Lower lobe of right lung (tissue), 2 donors: ENCODE results near the gene PLD4. TPM values are rescaled to one million over a fixed set of nuclear protein-coding genes. Genes with fewer than 3 reads are reported as not detected.

Experiments used
- ATAC-seq, 2 donors: fragments of 200-7000 bp; cut with Tn5 transposase; one replicate each; pipeline ENCODE4 v1.9.1; 2020 to 2022; ENCODE audit warnings: mild to moderate bottlenecking in 2 of 2, moderate library complexity in 2 of 2
- DNase-seq: peaks from one replicate; pipeline ENCODE4 v3.0.0-alpha.2; 2020
- H3K27ac ChIP-seq: fragments of 200-600 bp; one replicate; pipeline ENCODE4 v1.8.0; 2022
- H3K27me3 ChIP-seq: fragments of 200-600 bp; one replicate; pipeline ENCODE4 v1.8.0; 2022; ENCODE audit warnings: low read depth
- H3K36me3 ChIP-seq: fragments of 200-600 bp; one replicate; pipeline ENCODE4 v1.8.0; 2022; ENCODE audit warnings: mild to moderate bottlenecking
- H3K4me1 ChIP-seq: fragments of 200-600 bp; one replicate; pipeline ENCODE4 v1.8.0; 2022
- H3K4me3 ChIP-seq: fragments of 200-600 bp; one replicate; pipeline ENCODE4 v1.8.0; 2022; ENCODE audit warnings: mild to moderate bottlenecking
- H3K9me3 ChIP-seq: fragments of 200-600 bp; one replicate; pipeline ENCODE4 v1.8.0; 2022
- CTCF ChIP-seq: fragments of 200-600 bp; IDR thresholded peaks from one replicate; pipeline ENCODE4 v1.8.0; 2022; ENCODE audit warnings: antibody characterized with exemption, mild to moderate bottlenecking
- intact Hi-C: fragments of 100-400 bp; cut with DNase I; formaldehyde crosslinking; loops from one replicate; pipeline ENCODE4 v1.11.0; 2022
- total RNA-seq: library from RNA; stranded (reverse); fragmentation: NEBNext Ultra II Directional; extraction: Animal tissue kit (Norgen Biotek cat#: 25700); gene quantifications from one replicate; pipeline ENCODE4 v1.2.1, GENCODE V29; 2021
- donor health status: DM: no; HTN: yes; CAD: no; lungs with severe emphysema.

PLD4 gene
- total RNA-seq, 1 donor from 2014 or later: 1.2 TPM

- peaks cover 20% of the 10 kb centered on the region for H3K4me1 ChIP-seq
- H3K4me3 ChIP-seq: peak overlapping the region; percentile 69
- intact Hi-C loops: no loop called here
- TF ChIP-seq CTCF: no peak
- H3K9me3 ChIP-seq: no peaks in the 10 kb centered on the region
- DNase-seq (peak; percentile 46), ATAC-seq (no peak)
- no peaks in the 10 kb centered on the region for H3K36me3 ChIP-seq
- peaks cover 11% of the 10 kb centered on the region for H3K27me3 ChIP-seq
- H3K27ac ChIP-seq: no peak overlapping the region
Measured at GRCh38 chr14:104931771-104932675, 7.3 kb downstream of the PLD4 start.

- ATAC-seq: peak; percentile 89 to 94
- peak; percentile 90 for DNase-seq
- TF ChIP-seq CTCF: peak; percentile 71
- Histone ChIP-seq H3K36me3 (no peaks in the 10 kb centered on the region), H3K4me3 (peak overlapping the region; percentile 69), H3K9me3 (no peaks in the 10 kb centered on the region), H3K27me3 (peaks cover 11% of the 10 kb centered on the region), H3K27ac (peak overlapping the region; percentile 53), H3K4me1 (peaks cover 20% of the 10 kb centered on the region)
- intact Hi-C loops: no loop called here
Measured at GRCh38 chr14:104932676-104933631, 8.3 kb downstream of the PLD4 start.

- Histone ChIP-seq H3K27ac (no peak overlapping the region), H3K4me1 (peaks cover 20% of the 10 kb centered on the region), H3K36me3 (no peaks in the 10 kb centered on the region), H3K9me3 (no peaks in the 10 kb centered on the region), H3K27me3 (peaks cover 6% of the 10 kb centered on the region), H3K4me3 (peak overlapping the region; percentile 69)
- peak; percentile 30 for DNase-seq
- intact Hi-C loops: no loop called here
- no peak for TF ChIP-seq CTCF
- ATAC-seq: no peak
Measured at GRCh38 chr14:104933746-104934733, 9.4 kb downstream of the PLD4 start.

- intact Hi-C loops: no loop called here
- ATAC-seq: no peak
- no peaks in the 10 kb centered on the region for H3K9me3 ChIP-seq
- no peak overlapping the region for H3K27ac ChIP-seq
- no peak for DNase-seq
- H3K27me3 ChIP-seq: peaks cover 6% of the 10 kb centered on the region
- H3K4me1 ChIP-seq: peaks cover 20% of the 10 kb centered on the region
- TF ChIP-seq CTCF: no peak
- H3K36me3 ChIP-seq: no peaks in the 10 kb centered on the region
- no peak overlapping the region for H3K4me3 ChIP-seq
Measured at GRCh38 chr14:104935026-104935650, 10.5 kb downstream of the PLD4 start.
